T-cell (primary cell): ENCODE results near the gene PLXNA2. TPM values are rescaled to one million over a fixed set of nuclear protein-coding genes. Genes with fewer than 3 reads are reported as not detected.

Experiments used
- ATAC-seq, 4 experiments: fragments of 200-7000 bp in 3 of 4; fragments of 150-1000 bp in 1 of 4; cut with Tn5 transposase; replicated peaks in 1 of 4; 1 replicate in 3 of 4; 2 replicates in 1 of 4; pipeline ENCODE4 v1.10.0; 2021; ENCODE audit warnings: moderate library complexity in 3 of 4, mild to moderate bottlenecking in 2 of 4, moderate number of reproducible peaks in 1 of 4
- CTCF ChIA-PET, 2 donors: fragments of 300-600 bp; sonication (Branson Sonifier 250); formaldehyde crosslinking; loops; one replicate each; lab custom pipeline; 2022; ENCODE audit warnings: antibody characterized with exemption in 2 of 2; lab: Charles Lee
- POLR2A ChIA-PET, 2 donors: fragments of 300-600 bp; sonication (Branson Sonifier 250); formaldehyde crosslinking; loops; one replicate each; lab custom pipeline; 2022; ENCODE audit warnings: antibody characterized with exemption in 2 of 2; lab: Charles Lee
- DNase-seq, 35 experiments: peaks; one replicate each; pipeline versions ENCODE4 v3.0.0 to v3.0.0-alpha.2; 2013 to 2023
- H3K27ac ChIP-seq: one replicate; pipeline ENCODE4 v1.5.1; 2013; ENCODE audit warnings: low read length
- H3K27me3 ChIP-seq, 2 experiments: replicated peaks in 1 of 2; 1 replicate in 1 of 2; 2 replicates in 1 of 2; pipeline versions ENCODE4 v1.6.1 to v1.7.0; 2013; ENCODE audit warnings: low read length in 1 of 2, mixed read lengths in 1 of 2; ENCODE audit not compliant: control insufficient read depth in 2 of 2, insufficient read depth in 2 of 2; ENCODE audit errors: extremely low read depth in 1 of 2
- H3K36me3 ChIP-seq, 2 donors: 1 replicate in 1 of 2; 2 replicates in 1 of 2; pipeline versions ENCODE4 v1.6.1 to v1.7.0; 2013; ENCODE audit warnings: low read length in 1 of 2; ENCODE audit not compliant: control insufficient read depth in 2 of 2, insufficient read depth in 1 of 2; ENCODE audit errors: extremely low read depth in 1 of 2
- H3K4me1 ChIP-seq, 2 experiments: 1 replicate in 1 of 2; 2 replicates in 1 of 2; pipeline versions ENCODE4 v1.6.1 to v1.7.0; 2013; ENCODE audit warnings: low read length in 2 of 2, mixed read lengths in 1 of 2; ENCODE audit not compliant: insufficient read depth in 2 of 2, control insufficient read depth in 1 of 2; ENCODE audit errors: extremely low read depth in 1 of 2
- H3K4me3 ChIP-seq, 2 donors: 1 replicate in 1 of 2; 2 replicates in 1 of 2; pipeline versions ENCODE4 v1.5.1 to v1.7.0; 2013; ENCODE audit warnings: mild to moderate bottlenecking in 2 of 2, low read length in 1 of 2, moderate library complexity in 1 of 2; ENCODE audit not compliant: control insufficient read depth in 1 of 2; ENCODE audit errors: extremely low read depth in 1 of 2
- H3K9me3 ChIP-seq: 2 replicates; pipeline ENCODE4 v1.7.0; 2013
- H3K27ac Mint-ChIP-seq, 2 donors: one replicate each; pipeline ENCODE4 v1.8.0; 2020 to 2021; ENCODE audit warnings: mild to moderate bottlenecking in 2 of 2, mixed read lengths in 2 of 2
- H3K27me3 Mint-ChIP-seq, 2 donors: one replicate each; pipeline ENCODE4 v1.8.0; 2021 to 2022; ENCODE audit warnings: mixed read lengths in 2 of 2
- H3K36me3 Mint-ChIP-seq: one replicate; pipeline ENCODE4 v1.8.0; 2021; ENCODE audit warnings: mixed read lengths
- H3K4me1 Mint-ChIP-seq, 3 donors: one replicate each; pipeline ENCODE4 v1.8.0; 2020 to 2022; ENCODE audit warnings: mixed read lengths in 3 of 3, mild to moderate bottlenecking in 1 of 3
- H3K4me3 Mint-ChIP-seq, 3 donors: one replicate each; pipeline ENCODE4 v1.8.0; 2020 to 2022; ENCODE audit warnings: mild to moderate bottlenecking in 3 of 3, mixed read lengths in 3 of 3, moderate library complexity in 3 of 3
- H3K9me3 Mint-ChIP-seq, 3 donors: one replicate each; pipeline ENCODE4 v1.8.0; 2020 to 2022; ENCODE audit warnings: mixed read lengths in 3 of 3
- WGBS: methylation state at CpG from one replicate; pipeline ENCODE4 v1.1.5; 2013; ENCODE audit warnings: missing lambda C conversion rate; ENCODE audit not compliant: insufficient coverage; 5-methylcytosine and 5-hydroxymethylcytosine counted together
- total RNA-seq, 35 experiments: library from RNA in 6 of 35; stranded (reverse) in 6 of 35; fragments of 120-200 nt in 1 of 35; gene quantifications; one replicate each; pipeline versions ENCODE4 v1.2.1 to v1.2.4 and lab custom pipeline; 2013 to 2026

Gene PLXNA2
- total RNA-seq, 5 donors from 2014 or later (not counting 1 experiment from before 2014, with no cell fraction given), result 1.3 to 2.6 (median 2.2) TPM

DNA sequence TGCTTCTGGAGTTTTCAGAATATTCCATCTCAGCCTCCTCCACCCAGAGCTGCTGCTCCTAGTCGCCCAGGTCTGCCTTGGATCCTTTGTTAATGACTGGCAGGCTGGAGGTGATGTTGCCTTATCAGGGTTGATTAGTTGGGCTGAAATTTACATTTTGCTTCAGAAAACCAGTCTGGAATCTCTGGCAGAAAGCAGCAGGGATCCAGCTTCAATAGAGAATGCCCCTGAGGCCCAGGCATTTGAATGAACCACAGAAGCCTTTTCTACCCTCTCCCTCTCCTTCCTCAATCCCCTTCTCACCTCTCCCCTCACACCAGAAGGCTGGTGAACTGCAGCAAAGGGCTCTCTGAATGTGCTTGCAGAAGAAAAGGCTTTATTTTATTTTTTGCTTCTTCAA, 83.2 kb downstream of the PLXNA2 start:
- H3K9me3 ChIP-seq, result no peaks in the 10 kb centered on the region
- no peak overlapping the region for H3K27ac ChIP-seq
- H3K4me1 ChIP-seq, result no peaks in the 10 kb centered on the region
- no peaks in the 10 kb centered on the region for H3K9me3 Mint-ChIP-seq
- ChIA-PET CTCF (no interaction called here), POLR2A (no interaction called here)
- peaks cover 0 to 26% of the 10 kb centered on the region in 2 experiments for H3K27me3 ChIP-seq
- H3K27me3 Mint-ChIP-seq, result peaks cover 29 to 38% of the 10 kb centered on the region in 2 donors
- no peaks in the 10 kb centered on the region for H3K36me3 ChIP-seq
- ATAC-seq, result no peak
- no peaks in the 10 kb centered on the region for H3K36me3 Mint-ChIP-seq
- no peak for DNase-seq
- H3K4me1 Mint-ChIP-seq, result no peaks in the 10 kb centered on the region
- no peak overlapping the region for H3K4me3 ChIP-seq
- no peak overlapping the region for H3K4me3 Mint-ChIP-seq
- no CpG with 5 or more reads among the region's 1 CpG for WGBS
- no peak overlapping the region for H3K27ac Mint-ChIP-seq

DNA sequence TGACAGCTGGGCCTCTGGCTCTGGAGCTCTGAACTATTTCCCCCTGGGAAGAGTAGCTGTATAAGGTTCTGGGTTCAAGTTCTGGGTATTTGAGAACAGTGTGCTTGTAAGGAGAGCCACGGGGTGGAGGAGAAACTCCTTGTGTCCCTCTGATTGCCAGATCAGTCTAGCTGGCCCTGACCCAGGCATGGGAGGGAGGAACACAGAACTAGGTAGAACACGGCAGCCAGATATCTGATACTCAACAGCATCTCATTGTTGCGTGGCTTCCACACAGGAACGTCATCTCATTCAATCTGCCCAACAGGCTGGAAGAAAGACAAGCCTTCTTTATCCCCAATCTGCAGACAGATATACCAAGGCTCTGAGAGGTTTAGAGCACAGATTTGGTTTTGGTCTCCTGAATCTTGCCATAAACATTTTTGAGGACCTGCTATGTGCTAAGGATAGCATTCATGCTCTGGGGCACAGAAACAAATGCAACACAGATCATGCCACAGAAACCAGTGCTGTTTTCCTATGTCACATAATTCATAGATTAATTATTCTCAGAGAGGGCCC, 83.8 kb downstream of the PLXNA2 start:
- no peak overlapping the region for H3K4me3 ChIP-seq
- Mint-ChIP-seq H3K27me3 (peaks cover 23 to 31% of the 10 kb centered on the region in 2 donors), H3K27ac (no peak overlapping the region), H3K36me3 (no peaks in the 10 kb centered on the region), H3K4me3 (no peak overlapping the region), H3K4me1 (no peaks in the 10 kb centered on the region), H3K9me3 (no peaks in the 10 kb centered on the region)
- ATAC-seq (no peak), DNase-seq (no peak)
- no peaks in the 10 kb centered on the region for H3K4me1 ChIP-seq
- H3K27ac ChIP-seq, result no peak overlapping the region
- POLR2A ChIA-PET, result no interaction called here
- H3K36me3 ChIP-seq, result no peaks in the 10 kb centered on the region
- WGBS, result 88% methylated on average over 4 of the region's 4 CpGs
- no peaks in the 10 kb centered on the region for H3K9me3 ChIP-seq
- H3K27me3 ChIP-seq, result peaks cover 0 to 23% of the 10 kb centered on the region in 2 experiments
- CTCF ChIA-PET, result no interaction called here

DNA sequence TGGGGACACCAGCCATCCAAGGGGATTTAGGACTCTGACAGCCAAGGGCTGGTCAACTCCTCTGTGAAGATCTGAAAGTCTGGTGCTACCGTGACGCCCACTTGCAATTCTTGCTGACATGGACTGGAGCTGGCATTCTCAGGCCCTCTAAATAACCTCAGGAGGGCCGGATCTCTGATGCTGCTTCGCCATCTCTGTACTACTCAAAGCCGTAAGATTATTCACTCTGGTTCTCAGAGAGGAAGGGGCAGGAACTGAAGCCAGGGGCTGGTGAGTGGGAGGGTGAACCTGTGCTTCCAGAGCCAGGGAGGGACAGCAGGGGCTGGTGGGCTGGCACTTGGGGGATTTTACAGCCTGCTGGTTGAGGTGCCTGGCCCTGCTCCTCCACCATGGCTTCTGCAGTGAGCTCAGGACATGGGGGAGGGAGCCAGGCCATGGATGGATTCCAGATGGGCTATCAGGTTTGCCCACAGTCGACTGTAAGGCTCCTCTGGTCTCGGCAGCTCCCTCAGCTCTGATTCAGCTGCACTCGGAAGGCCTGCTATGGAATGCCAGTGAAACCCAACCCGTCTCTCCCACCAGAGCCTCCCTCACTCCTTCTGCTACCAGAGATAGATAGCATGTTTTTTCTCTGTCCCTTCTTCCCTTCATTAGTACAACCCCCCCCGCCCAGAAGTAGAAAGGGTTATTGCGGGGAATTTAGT, 84.5 kb downstream of the PLXNA2 start:
- POLR2A ChIA-PET, result no interaction called here
- CTCF ChIA-PET, result no interaction called here
- peaks cover 0 to 2% (median 0%) of the 10 kb centered on the region in 3 donors for H3K4me1 Mint-ChIP-seq
- peaks cover 18 to 31% of the 10 kb centered on the region in 2 donors for H3K27me3 Mint-ChIP-seq
- Histone ChIP-seq H3K36me3 (no peaks in the 10 kb centered on the region), H3K9me3 (no peaks in the 10 kb centered on the region), H3K27ac (no peak overlapping the region), H3K4me1 (no peaks in the 10 kb centered on the region), H3K4me3 (no peak overlapping the region), H3K27me3 (peaks cover 0 to 19% of the 10 kb centered on the region in 2 experiments)
- no peaks in the 10 kb centered on the region for H3K36me3 Mint-ChIP-seq
- H3K4me3 Mint-ChIP-seq, result no peak overlapping the region
- no peak overlapping the region for H3K27ac Mint-ChIP-seq
- no peaks in the 10 kb centered on the region for H3K9me3 Mint-ChIP-seq
- no peak for ATAC-seq
- no peak for DNase-seq
- WGBS, result 79% methylated on average over 7 of the region's 11 CpGs

DNA sequence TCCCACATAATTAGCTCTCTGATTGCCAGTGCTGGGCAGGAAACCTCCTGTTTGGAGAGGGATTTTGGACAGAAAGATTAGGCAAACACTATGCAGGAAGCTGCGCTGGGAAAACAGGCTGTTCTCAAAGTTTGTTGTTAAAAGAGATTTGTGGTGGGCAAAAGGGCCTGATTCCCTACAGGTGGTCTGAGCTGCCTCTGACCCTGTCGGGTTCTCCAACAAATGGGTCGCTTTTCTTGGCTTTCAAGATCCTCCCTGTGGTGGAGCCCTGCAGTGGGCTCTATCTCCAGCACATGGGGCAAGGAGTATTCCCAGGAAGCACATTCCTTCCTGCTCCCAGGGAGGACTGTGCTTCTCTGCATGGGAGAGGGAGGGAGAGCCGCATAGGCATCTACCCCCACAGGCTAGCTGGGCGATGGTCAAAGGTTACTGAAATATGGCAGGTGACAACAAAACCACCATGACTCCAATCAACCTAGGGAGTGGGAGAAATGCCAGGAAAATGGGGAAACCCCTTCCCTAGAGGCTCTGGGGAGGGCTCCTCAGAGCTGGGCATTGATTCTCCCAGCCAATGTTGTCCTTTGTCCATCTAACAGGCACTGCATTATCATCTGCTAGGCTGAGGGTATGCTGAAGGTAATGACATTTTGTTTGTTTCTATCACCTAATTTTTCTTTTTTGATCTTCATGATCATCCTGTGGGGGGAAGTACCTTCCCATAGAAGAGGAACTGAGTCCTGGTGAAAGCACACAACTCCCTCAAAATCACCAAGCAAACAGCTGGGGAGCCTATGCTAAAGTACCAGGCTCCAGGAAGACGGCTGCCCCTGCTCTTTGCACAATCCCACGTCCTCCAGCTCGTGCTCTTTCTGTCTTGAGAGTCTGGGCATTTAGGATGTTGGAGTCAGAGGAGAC, 85.3 kb downstream of the PLXNA2 start:
- H3K27me3 ChIP-seq, result peaks cover 0 to 16% of the 10 kb centered on the region in 2 experiments
- H3K9me3 ChIP-seq, result no peaks in the 10 kb centered on the region
- Mint-ChIP-seq H3K27me3 (peaks cover 16 to 28% of the 10 kb centered on the region in 2 donors), H3K4me3 (no peak overlapping the region), H3K4me1 (peaks cover 0 to 5% (median 0%) of the 10 kb centered on the region in 3 donors), H3K36me3 (no peaks in the 10 kb centered on the region), H3K9me3 (no peaks in the 10 kb centered on the region), H3K27ac (no peak overlapping the region)
- no peak overlapping the region for H3K4me3 ChIP-seq
- CTCF ChIA-PET, result no interaction called here
- no peaks in the 10 kb centered on the region for H3K36me3 ChIP-seq
- POLR2A ChIA-PET, result no interaction called here
- 66% methylated on average over 3 of the region's 8 CpGs for WGBS
- ATAC-seq (no peak), DNase-seq (no peak)
- no peak overlapping the region for H3K27ac ChIP-seq
- H3K4me1 ChIP-seq, result no peaks in the 10 kb centered on the region

DNA sequence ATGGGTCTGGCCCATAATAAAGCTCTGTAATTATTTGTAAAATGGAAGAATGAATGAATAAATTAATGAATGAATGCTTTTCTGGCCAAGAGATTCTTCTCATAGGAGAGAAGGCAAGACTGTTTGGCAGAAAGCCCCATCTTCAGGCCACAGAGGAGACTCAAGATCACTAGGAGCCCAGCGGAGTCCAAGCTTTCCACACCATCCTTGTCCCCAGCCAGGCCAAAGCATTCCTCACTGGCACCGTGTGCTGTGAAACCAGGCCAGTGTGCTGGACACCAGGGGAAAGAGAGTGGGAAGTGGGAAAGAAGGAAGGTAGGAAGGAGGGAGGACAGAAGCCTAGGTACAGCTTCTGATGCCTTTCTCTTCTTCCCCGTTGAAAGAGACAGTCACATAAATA, 86.4 kb downstream of the PLXNA2 start:
- no peak overlapping the region for H3K27ac Mint-ChIP-seq
- no peak for DNase-seq
- H3K27me3 Mint-ChIP-seq, result peaks cover 5 to 20% of the 10 kb centered on the region in 2 donors
- Histone ChIP-seq H3K9me3 (no peaks in the 10 kb centered on the region), H3K27me3 (peaks cover 0 to 10% of the 10 kb centered on the region in 2 experiments), H3K27ac (no peak overlapping the region), H3K4me1 (no peaks in the 10 kb centered on the region), H3K4me3 (no peak overlapping the region), H3K36me3 (no peaks in the 10 kb centered on the region)
- no peak for ATAC-seq
- H3K36me3 Mint-ChIP-seq, result no peaks in the 10 kb centered on the region
- no peak overlapping the region for H3K4me3 Mint-ChIP-seq
- peaks cover 0 to 5% (median 0%) of the 10 kb centered on the region in 3 donors for H3K4me1 Mint-ChIP-seq
- ChIA-PET CTCF (no interaction called here), POLR2A (no interaction called here)
- WGBS, result no CpG with 5 or more reads among the region's 3 CpGs
- no peaks in the 10 kb centered on the region for H3K9me3 Mint-ChIP-seq

DNA sequence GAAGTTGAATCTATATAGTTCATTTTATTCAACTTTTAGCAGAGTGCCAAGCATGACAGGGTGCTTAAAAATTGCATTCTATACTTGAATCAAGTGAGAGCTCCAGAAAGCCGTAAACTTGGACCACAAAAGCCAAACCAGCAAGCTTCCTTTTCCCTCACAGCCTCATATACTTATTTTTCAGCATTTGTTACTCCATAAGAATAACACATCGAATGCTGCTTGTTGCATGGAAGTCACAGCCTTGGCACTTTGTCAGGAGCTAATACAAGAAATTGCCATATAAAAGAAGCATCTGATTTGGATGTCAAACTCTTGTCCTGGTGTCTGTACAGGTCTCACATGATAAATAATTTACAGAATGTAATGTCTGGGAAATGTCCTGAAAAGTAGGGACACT, 87.4 kb downstream of the PLXNA2 start:
- WGBS, result 29% methylated on average over 1 of the region's 2 CpGs
- Mint-ChIP-seq H3K27ac (no peak overlapping the region), H3K36me3 (no peaks in the 10 kb centered on the region), H3K27me3 (peaks cover 0 to 13% of the 10 kb centered on the region in 2 donors), H3K4me3 (no peak overlapping the region), H3K4me1 (peaks cover 0 to 5% (median 0%) of the 10 kb centered on the region in 3 donors), H3K9me3 (no peaks in the 10 kb centered on the region)
- no peak overlapping the region for H3K4me3 ChIP-seq
- no peak for ATAC-seq
- ChIA-PET CTCF (no interaction called here), POLR2A (no interaction called here)
- no peaks in the 10 kb centered on the region for H3K4me1 ChIP-seq
- H3K9me3 ChIP-seq, result no peaks in the 10 kb centered on the region
- H3K36me3 ChIP-seq, result no peaks in the 10 kb centered on the region
- H3K27ac ChIP-seq, result no peak overlapping the region
- H3K27me3 ChIP-seq, result peaks cover 0 to 10% of the 10 kb centered on the region in 2 experiments
- DNase-seq, result no peak
